ENCODE data around the gene FAM81A. TPM values are rescaled to one million over a fixed set of nuclear protein-coding genes. Genes with fewer than 3 reads are reported as not detected.

The FAM81A gene
- total and polyA plus RNA-seq, 12 donors, result 0.08 to 0.96 (median 0.28) TPM; not detected in 4

DNA sequence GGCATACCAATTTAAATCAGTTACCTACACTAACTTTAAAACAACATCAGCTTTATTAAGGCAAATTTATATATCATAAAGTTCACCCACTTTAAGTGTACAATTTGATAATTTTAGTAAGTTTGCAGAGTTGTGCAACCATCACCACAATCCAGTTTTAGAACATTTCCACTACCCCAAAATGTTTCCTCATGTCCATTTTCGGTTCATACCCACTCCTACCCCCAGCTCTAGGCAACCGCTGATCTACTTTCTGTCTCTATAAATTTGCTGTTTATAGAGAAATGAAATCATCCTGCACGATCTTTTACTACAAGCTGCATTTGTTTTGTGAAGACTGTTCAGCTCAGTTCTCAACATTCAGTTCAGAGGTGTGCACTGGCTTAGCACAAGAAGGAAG lies 31.5 kb upstream of the FAM81A start:
- 43 to 60% (median 48%) methylated on average over 3 of the region's 3 CpGs for WGBS, 4 donors
- intact Hi-C loops (cut with DNase I), result no loop called here

DNA sequence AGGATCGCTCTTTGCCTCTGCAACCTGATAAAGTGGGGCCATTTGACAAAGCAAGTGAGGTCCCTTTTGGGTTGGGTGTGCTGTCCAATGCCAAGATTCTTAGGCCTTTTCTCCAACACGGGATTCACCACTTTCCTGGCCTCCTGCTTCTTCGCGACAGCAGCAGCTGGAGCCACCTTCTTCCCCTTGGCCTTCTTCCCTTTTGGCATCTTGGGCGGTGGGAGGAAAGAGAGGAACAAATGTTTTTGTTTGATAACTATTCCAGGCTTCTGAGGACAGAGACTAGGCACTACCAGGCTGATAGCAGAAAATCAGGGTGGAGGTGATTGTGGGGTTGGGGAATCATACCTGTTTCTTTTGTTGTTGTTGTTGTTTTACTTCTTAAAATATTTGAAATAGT lies 30.0 kb upstream of the FAM81A start:
- WGBS, 4 donors, result 68 to 79% (median 74%) methylated on average over 5 of the region's 5 CpGs
- no peaks in the 10 kb centered on the region for H3K9me3 ChIP-seq (replicated peaks in 1 of 3)
- peaks cover 6% of the 10 kb centered on the region for H3K27me3 ChIP-seq
- DNase-seq, result no peak
- H3K4me3 ChIP-seq, result no peak overlapping the region
- intact Hi-C loops (cut with DNase I), result no loop called here
- H3K27ac ChIP-seq, result no peak overlapping the region
- H3K4me1 ChIP-seq (replicated peaks in 1 of 2), result no peaks in the 10 kb centered on the region
- TF ChIP-seq POLR2A (IDR thresholded peaks at IDR 0.05), result no peak
- TF ChIP-seq, protein P1, sequence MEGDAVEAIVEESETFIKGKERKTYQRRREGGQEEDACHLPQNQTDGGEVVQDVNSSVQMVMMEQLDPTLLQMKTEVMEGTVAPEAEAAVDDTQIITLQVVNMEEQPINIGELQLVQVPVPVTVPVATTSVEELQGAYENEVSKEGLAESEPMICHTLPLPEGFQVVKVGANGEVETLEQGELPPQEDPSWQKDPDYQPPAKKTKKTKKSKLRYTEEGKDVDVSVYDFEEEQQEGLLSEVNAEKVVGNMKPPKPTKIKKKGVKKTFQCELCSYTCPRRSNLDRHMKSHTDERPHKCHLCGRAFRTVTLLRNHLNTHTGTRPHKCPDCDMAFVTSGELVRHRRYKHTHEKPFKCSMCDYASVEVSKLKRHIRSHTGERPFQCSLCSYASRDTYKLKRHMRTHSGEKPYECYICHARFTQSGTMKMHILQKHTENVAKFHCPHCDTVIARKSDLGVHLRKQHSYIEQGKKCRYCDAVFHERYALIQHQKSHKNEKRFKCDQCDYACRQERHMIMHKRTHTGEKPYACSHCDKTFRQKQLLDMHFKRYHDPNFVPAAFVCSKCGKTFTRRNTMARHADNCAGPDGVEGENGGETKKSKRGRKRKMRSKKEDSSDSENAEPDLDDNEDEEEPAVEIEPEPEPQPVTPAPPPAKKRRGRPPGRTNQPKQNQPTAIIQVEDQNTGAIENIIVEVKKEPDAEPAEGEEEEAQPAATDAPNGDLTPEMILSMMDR (IDR thresholded peaks at IDR 0.05), result no peak
- H3K36me3 ChIP-seq (replicated peaks in 1 of 2), result no peaks in the 10 kb centered on the region

More for the DNA sequence above, 31.5 kb upstream of the FAM81A start:
- Histone ChIP-seq H3K9me3 (replicated peaks in 1 of 3) (no peaks in the 10 kb centered on the region), H3K4me3 (no peak overlapping the region), H3K27ac (no peak overlapping the region), H3K27me3 (peaks cover 6% of the 10 kb centered on the region), H3K4me1 (replicated peaks in 1 of 2) (no peaks in the 10 kb centered on the region), H3K36me3 (replicated peaks in 1 of 2) (no peaks in the 10 kb centered on the region)
- TF ChIP-seq, protein P1 (IDR thresholded peaks at IDR 0.05), result no peak
- TF ChIP-seq POLR2A (IDR thresholded peaks at IDR 0.05), result no peak
- no peak for DNase-seq

DNA sequence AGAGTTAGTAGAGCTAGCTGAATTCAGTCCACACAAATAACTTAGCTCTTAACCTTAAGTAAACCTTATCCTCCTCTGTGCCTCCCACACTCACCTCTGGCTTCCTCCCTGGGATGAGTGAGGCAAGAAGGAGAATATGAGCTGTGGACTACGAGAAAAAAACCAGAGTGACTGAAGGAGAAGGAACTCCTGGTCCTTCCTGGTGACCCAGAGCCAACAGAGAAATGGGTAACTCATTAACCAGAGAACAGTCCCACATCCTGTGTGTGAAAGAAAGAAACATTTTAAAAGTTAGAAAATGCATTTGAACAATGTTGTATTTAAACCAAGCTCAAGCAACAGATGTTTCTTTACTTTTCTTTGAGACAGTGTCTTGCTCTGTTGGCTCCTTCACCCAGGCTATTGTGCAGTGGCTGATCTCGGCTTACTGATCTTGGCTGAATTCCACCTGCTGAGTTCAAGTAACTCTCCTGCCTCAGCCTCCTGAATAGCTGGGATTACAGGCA lies 27.5 kb upstream of the FAM81A start:
- no peaks in the 10 kb centered on the region for H3K4me1 ChIP-seq (replicated peaks in 1 of 2)
- H3K27ac ChIP-seq, result no peak overlapping the region
- H3K27me3 ChIP-seq, result peaks cover 6% of the 10 kb centered on the region
- no peak overlapping the region for H3K4me3 ChIP-seq
- no peak for TF ChIP-seq POLR2A (IDR thresholded peaks at IDR 0.05)
- TF ChIP-seq, protein P1 (IDR thresholded peaks at IDR 0.05), result no peak
- H3K36me3 ChIP-seq (replicated peaks in 1 of 2), result no peaks in the 10 kb centered on the region
- H3K9me3 ChIP-seq (replicated peaks in 1 of 3), result no peaks in the 10 kb centered on the region
- DNase-seq, result no peak
- intact Hi-C loops (cut with DNase I), result no loop called here
- 30 to 45% (median 40%) methylated on average over 2 of the region's 2 CpGs for WGBS, 4 donors

DNA sequence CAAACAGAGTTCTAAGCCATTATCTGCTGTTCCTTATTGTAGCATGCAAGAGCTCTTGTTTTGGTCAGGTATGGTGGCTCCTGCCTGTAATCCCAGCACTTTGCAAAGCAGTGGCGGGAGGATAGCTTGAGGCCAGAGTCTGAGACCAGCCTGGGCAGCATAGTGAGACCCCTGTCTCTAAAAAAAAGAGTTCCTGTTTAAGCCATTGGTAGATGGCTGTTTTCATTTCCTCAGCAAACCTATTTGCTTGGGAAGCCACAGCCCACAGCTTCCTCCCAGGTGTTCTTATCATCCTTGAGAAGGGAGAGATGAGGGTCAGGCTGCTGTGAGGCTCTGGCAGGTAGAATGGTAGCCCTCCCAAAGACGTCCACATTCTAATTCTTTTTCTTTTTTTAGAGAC lies 24.4 kb upstream of the FAM81A start:
- H3K4me3 ChIP-seq, result no peak overlapping the region
- intact Hi-C loops (cut with DNase I), result no loop called here
- no peaks in the 10 kb centered on the region for H3K4me1 ChIP-seq (replicated peaks in 1 of 2)
- H3K27ac ChIP-seq, result no peak overlapping the region
- H3K27me3 ChIP-seq, result peaks cover 13% of the 10 kb centered on the region
- TF ChIP-seq, protein P1 (IDR thresholded peaks at IDR 0.05), result no peak
- no peak for TF ChIP-seq POLR2A (IDR thresholded peaks at IDR 0.05)
- H3K36me3 ChIP-seq (replicated peaks in 1 of 2), result no peaks in the 10 kb centered on the region
- DNase-seq, result no peak
- 54 to 60% (median 58%) methylated on average over 2 of the region's 2 CpGs for WGBS, 4 donors
- H3K9me3 ChIP-seq (replicated peaks in 1 of 3), result no peaks in the 10 kb centered on the region
